GM12878 (cell line): ENCODE data around the gene LRP2BP. TPM values are rescaled to one million over a fixed set of nuclear protein-coding genes. Genes with fewer than 3 reads are reported as not detected.
"Not testable (repeated sequence)": the region's sequence is repeated elsewhere in the genome, so short reads cannot be mapped to it uniquely, and the experiment has no call there.

Experiments used
- ATAC-seq: fragments of 200-7000 bp; cut with Tn5 transposase; 3 replicates; pipeline ENCODE4 v1.9.1; 2020; ENCODE audit warnings: mild to moderate bottlenecking, moderate library complexity
- BruUV-seq: library from RNA; stranded (reverse); fragments of 400-500 nt; replicated peaks from 2 replicates; lab custom pipeline; 2021; lab: Mats Ljungman, UMichigan
- CTCF ChIA-PET: fragments of 300-600 bp; sonication (Branson Sonifier 250); formaldehyde crosslinking; extraction: SDS; loops from one replicate; lab custom pipeline; 2021; ENCODE audit warnings: inconsistent platforms; lab: Yijun Ruan, JAX
- POLR2A ChIA-PET: fragments of 350-600 bp; formaldehyde crosslinking; extraction: SDS; loops from one replicate; lab custom pipeline; 2021; ENCODE audit warnings: inconsistent platforms; lab: Charles Lee
- RAD21 ChIA-PET: fragments of 300-600 bp; sonication (Branson Sonifier 250); formaldehyde crosslinking; loops from one replicate; lab custom pipeline; 2023; ENCODE audit warnings: antibody characterized with exemption; ENCODE audit not compliant: unreplicated experiment; lab: Charles Lee
- SMC1A ChIA-PET: fragments of 300-600 bp; sonication (Branson Sonifier 250); formaldehyde crosslinking; loops from one replicate; lab custom pipeline; 2023; ENCODE audit not compliant: unreplicated experiment, uncharacterized antibody; lab: Charles Lee
- DNase-seq: peaks from one replicate; pipeline ENCODE4 v3.0.0-alpha.2; 2011; ENCODE audit warnings: low read depth, low spot score
- FAIRE-seq: peaks from 3 replicates; lab custom pipeline; 2011; peaks lifted over from hg19 to GRCh38; lab: Jason Lieb, UNC
- H2AFZ ChIP-seq: 2 replicates; pipeline ENCODE4 v1.6.0; 2011; ENCODE audit warnings: low read depth, low read length, control low read depth; ENCODE audit not compliant: control insufficient read depth
- H3K27ac ChIP-seq: 2 replicates; pipeline ENCODE4 v1.5.1; 2011; ENCODE audit warnings: control low read depth; ENCODE audit not compliant: control insufficient read depth, insufficient read depth
- H3K27me3 ChIP-seq, 2 experiments: replicated peaks in 1 of 2; 2 replicates each; pipeline versions ENCODE4 v1.6.0 to v1.6.1; 2011; ENCODE audit warnings: low read length in 1 of 2; ENCODE audit not compliant: control insufficient read depth in 2 of 2, insufficient read depth in 2 of 2
- H3K36me3 ChIP-seq, 2 experiments: 2 replicates each; pipeline ENCODE4 v1.5.1; 2011; ENCODE audit warnings: low read length in 1 of 2; ENCODE audit not compliant: control insufficient read depth in 2 of 2, insufficient read depth in 2 of 2
- H3K4me1 ChIP-seq: 2 replicates; pipeline ENCODE4 v1.6.1; 2011; ENCODE audit warnings: mild to moderate bottlenecking, low read length, moderate library complexity, mixed read lengths; ENCODE audit not compliant: control insufficient read depth, insufficient read depth
- H3K4me2 ChIP-seq: 2 replicates; pipeline ENCODE4 v1.6.0; 2011; ENCODE audit warnings: control low read depth; ENCODE audit not compliant: control insufficient read depth, insufficient read depth
- H3K4me3 ChIP-seq: fragments of 200-600 bp; sonication (generic); 2 replicates; pipeline ENCODE4 v1.5.1; 2016
- H3K79me2 ChIP-seq: 2 replicates; pipeline ENCODE4 v1.6.0; 2011; ENCODE audit warnings: low read length; ENCODE audit not compliant: control insufficient read depth, insufficient read depth
- H3K9ac ChIP-seq: 2 replicates; pipeline ENCODE4 v1.8.0; 2011; ENCODE audit warnings: low read length, control low read depth, mixed read lengths; ENCODE audit not compliant: control insufficient read depth, insufficient read depth
- H3K9me3 ChIP-seq: replicated peaks from 3 replicates; pipeline ENCODE4 v1.5.1; 2011; ENCODE audit warnings: mild to moderate bottlenecking, low read length; ENCODE audit not compliant: control insufficient read depth, insufficient read depth
- H4K20me1 ChIP-seq: 2 replicates; pipeline ENCODE4 v1.6.0; 2011; ENCODE audit not compliant: control insufficient read depth, insufficient read depth
- FOXM1 ChIP-seq: IDR thresholded peaks from 2 replicates; pipeline ENCODE4 v1.6.1; 2012; ENCODE audit warnings: low read depth, mild to moderate bottlenecking, inconsistent platforms, low read length, moderate library complexity
- MTA3 ChIP-seq: IDR thresholded peaks from 2 replicates; pipeline ENCODE4 v1.6.1; 2012; ENCODE audit warnings: low read length, inconsistent platforms, borderline replicate concordance
- NFIC ChIP-seq: IDR thresholded peaks from 2 replicates; pipeline ENCODE4 v1.6.1; 2012; ENCODE audit warnings: low read depth, mild to moderate bottlenecking, inconsistent platforms, low read length, moderate library complexity
- SPI1 ChIP-seq: IDR thresholded peaks from 2 replicates; pipeline ENCODE4 v1.6.1; 2011; ENCODE audit warnings: low read depth, mild to moderate bottlenecking, low read length, moderate library complexity, borderline replicate concordance; ENCODE audit not compliant: insufficient read depth
- YY1 ChIP-seq: IDR thresholded peaks from 2 replicates; pipeline ENCODE4 v1.6.1; 2011; ENCODE audit warnings: low read depth, mild to moderate bottlenecking, low read length
- WGBS: methylation state at CpG from one replicate; pipeline ENCODE4 v1.1.6; 2016; ENCODE audit warnings: low lambda C conversion rate; ENCODE audit not compliant: insufficient replicate concordance, insufficient coverage; ENCODE audit errors: missing lambda C conversion rate; 5-methylcytosine and 5-hydroxymethylcytosine counted together
- in situ Hi-C: fragments of 300-500 bp; cut with MboI; formaldehyde crosslinking; loops from 9 replicates; pipeline ENCODE4 v1.14.3; 2018; ENCODE audit warnings: mixed read lengths
- intact Hi-C: fragments of 100-400 bp; cut with micrococcal nuclease; formaldehyde crosslinking; loops from one replicate; pipeline ENCODE4 v1.14.2; 2022; ENCODE audit not compliant: unreplicated experiment
- polyA plus RNA-seq, 11 experiments: library from polyadenylated mRNA; depleted of rRNA in 4 of 11; unstranded in 6 of 11; stranded (reverse) in 5 of 11; fragments of >200 nt; fragmentation: Nextera tagmentation in 4 of 11; fragmentation: Illumina TruSeq in 1 of 11; extraction: Ambion mirVana in 4 of 11; extraction: Trizol in 1 of 11; gene quantifications; 1 replicate in 1 of 11; 2 replicates in 10 of 11; pipeline versions ENCODE4 v1.2.1 to v1.2.3, GENCODE V29; 2011 to 2016; ENCODE audit warnings: inconsistent platforms in 2 of 11, missing spikeins in 2 of 11, low read depth in 1 of 11
- total RNA-seq, 4 experiments: library from RNA; depleted of rRNA in 3 of 4; stranded (reverse); fragments of >200 nt in 3 of 4; fragmentation: Illumina TruSeq in 1 of 4; extraction: Trizol in 1 of 4; gene quantifications; 2 replicates each; pipeline versions ENCODE4 v1.2.1 to v1.2.3, GENCODE V29; 2013 to 2021
- TF ChIP-seq, protein P1 (sequence below): fragments of 450-650 bp; IDR thresholded peaks from 2 replicates; pipeline ENCODE4 v1.6.1; 2017; ENCODE audit warnings: mild to moderate bottlenecking, moderate library complexity
- TF ChIP-seq, protein P2 (sequence below): IDR thresholded peaks from 2 replicates; pipeline ENCODE4 v1.6.1; 2012; ENCODE audit warnings: low read length, inconsistent platforms

The LRP2BP gene
- total and polyA plus RNA-seq, 10 of the 15 experiments (the other 5 are each of a cell fraction or from before 2014, with no cell fraction given) = 0.27 to 5.2 (median 1.0) TPM

DNA sequence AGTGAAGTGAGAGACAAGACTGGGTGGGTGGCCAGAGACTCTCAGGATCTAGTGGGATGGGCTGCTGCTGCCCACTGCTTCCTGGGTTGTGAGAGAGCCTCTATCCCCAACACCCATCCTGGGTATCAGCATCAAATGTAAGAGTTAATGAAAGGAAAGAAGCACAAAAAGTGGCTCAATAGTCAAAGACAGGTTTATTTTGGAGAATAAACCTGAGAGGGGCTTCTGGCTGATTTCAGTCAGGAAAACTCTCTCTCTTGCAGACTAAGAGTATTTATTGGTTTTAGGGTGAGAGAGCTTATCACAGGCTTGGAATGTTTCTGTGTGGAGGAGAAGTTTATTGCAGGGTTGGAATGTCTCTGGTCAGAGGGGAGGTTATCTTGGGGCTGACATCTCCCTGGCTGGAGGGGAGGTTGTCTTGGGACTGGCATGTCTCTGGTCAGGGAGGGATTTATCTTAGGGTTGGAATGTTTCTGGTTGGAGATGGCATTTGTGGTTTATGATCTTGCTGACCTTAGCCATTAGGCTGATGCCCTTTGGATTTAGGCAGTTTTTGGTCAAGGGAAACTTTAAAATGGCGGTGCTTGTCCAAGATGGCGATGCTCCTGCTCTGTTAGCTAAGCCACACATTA, 65.7 kb downstream of the LRP2BP start:
- H3K9ac ChIP-seq, H3K9me3 ChIP-seq, BruUV-seq, intact Hi-C loops, H3K4me3 ChIP-seq, H2AFZ ChIP-seq, H4K20me1 ChIP-seq, DNase-seq, in situ Hi-C loops: not testable (repeated sequence)
- Histone ChIP-seq H3K27ac (peak overlapping the region; percentile 69), H3K4me1 (peaks cover 56% of the 10 kb centered on the region), H3K4me2 (peak overlapping the region; percentile 32; the same call in 1 of the 2 replicates)
- POLR2A ChIA-PET = interaction anchor here (1.8 kb wide), 1 partner anchor 12 kb away, joined by 4 read pairs; no protein-coding TSS in a partner anchor
- 97% methylated on average over 2 of the region's 2 CpGs for WGBS
- TF ChIP-seq SPI1 (0 out of 2 replicates have a peak, but pooled peaks have one; percentile 18), FOXM1 (0 out of 2 replicates have a peak, but pooled peaks have one; percentile 44), YY1 (peak; percentile 63; the same call in 1 of the 2 replicates), MTA3 (peak; percentile 30; the same call in 1 of the 2 replicates), NFIC (peak; percentile 40; the same call in 1 of the 2 replicates)
- TF ChIP-seq, protein P1, sequence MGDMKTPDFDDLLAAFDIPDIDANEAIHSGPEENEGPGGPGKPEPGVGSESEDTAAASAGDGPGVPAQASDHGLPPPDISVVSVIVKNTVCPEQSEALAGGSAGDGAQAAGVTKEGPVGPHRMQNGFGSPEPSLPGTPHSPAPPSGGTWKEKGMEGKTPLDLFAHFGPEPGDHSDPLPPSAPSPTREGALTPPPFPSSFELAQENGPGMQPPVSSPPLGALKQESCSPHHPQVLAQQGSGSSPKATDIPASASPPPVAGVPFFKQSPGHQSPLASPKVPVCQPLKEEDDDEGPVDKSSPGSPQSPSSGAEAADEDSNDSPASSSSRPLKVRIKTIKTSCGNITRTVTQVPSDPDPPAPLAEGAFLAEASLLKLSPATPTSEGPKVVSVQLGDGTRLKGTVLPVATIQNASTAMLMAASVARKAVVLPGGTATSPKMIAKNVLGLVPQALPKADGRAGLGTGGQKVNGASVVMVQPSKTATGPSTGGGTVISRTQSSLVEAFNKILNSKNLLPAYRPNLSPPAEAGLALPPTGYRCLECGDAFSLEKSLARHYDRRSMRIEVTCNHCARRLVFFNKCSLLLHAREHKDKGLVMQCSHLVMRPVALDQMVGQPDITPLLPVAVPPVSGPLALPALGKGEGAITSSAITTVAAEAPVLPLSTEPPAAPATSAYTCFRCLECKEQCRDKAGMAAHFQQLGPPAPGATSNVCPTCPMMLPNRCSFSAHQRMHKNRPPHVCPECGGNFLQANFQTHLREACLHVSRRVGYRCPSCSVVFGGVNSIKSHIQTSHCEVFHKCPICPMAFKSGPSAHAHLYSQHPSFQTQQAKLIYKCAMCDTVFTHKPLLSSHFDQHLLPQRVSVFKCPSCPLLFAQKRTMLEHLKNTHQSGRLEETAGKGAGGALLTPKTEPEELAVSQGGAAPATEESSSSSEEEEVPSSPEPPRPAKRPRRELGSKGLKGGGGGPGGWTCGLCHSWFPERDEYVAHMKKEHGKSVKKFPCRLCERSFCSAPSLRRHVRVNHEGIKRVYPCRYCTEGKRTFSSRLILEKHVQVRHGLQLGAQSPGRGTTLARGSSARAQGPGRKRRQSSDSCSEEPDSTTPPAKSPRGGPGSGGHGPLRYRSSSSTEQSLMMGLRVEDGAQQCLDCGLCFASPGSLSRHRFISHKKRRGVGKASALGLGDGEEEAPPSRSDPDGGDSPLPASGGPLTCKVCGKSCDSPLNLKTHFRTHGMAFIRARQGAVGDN = 0 out of 2 replicates have a peak, but pooled peaks have one; percentile 19
- TF ChIP-seq, protein P2, sequence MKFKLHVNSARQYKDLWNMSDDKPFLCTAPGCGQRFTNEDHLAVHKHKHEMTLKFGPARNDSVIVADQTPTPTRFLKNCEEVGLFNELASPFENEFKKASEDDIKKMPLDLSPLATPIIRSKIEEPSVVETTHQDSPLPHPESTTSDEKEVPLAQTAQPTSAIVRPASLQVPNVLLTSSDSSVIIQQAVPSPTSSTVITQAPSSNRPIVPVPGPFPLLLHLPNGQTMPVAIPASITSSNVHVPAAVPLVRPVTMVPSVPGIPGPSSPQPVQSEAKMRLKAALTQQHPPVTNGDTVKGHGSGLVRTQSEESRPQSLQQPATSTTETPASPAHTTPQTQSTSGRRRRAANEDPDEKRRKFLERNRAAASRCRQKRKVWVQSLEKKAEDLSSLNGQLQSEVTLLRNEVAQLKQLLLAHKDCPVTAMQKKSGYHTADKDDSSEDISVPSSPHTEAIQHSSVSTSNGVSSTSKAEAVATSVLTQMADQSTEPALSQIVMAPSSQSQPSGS = peak; percentile 13; the same call in 1 of the 2 replicates
- TF ChIP-seq, all 136 proteins: peak for 7; not testable (repeated sequence) for 129
- peaks cover 12% of the 10 kb centered on the region for H3K79me2 ChIP-seq
- CTCF ChIA-PET, FAIRE-seq, H3K27me3 ChIP-seq, ATAC-seq: not testable (repeated sequence)
- ChIA-PET RAD21 (interaction anchor here (1.0 to 1.1 kb wide), 2 partner anchors 16 to 19 kb away, joined by 3 to 4 read pairs; no protein-coding TSS in a partner anchor), SMC1A (interaction anchor here (0.6 to 10.4 kb wide), 4 partner anchors 12 to 85 kb away, joined by 3 to 132 read pairs (median 3); no protein-coding TSS in a partner anchor)
- peaks cover 3 to 18% of the 10 kb centered on the region in 2 experiments for H3K36me3 ChIP-seq
